ENCODE data around the gene DAB2. TPM values are rescaled to one million over a fixed set of nuclear protein-coding genes. Genes with fewer than 3 reads are reported as not detected.

The DAB2 gene
- total and polyA plus RNA-seq, 2 of the 8 experiments (the other 6 are each of a cell fraction or from before 2014, with no cell fraction given) = 2.6 to 4.9 TPM

GRCh38 chr5:39464088-39464487 is 39.3 kb upstream of the DAB2 start (continued):
- no peak for TF ChIP-seq BACH1 (IDR thresholded peaks at IDR 0.05; ENCODE audit: low read length)
- TF ChIP-seq RBBP5 (IDR thresholded peaks at IDR 0.05; ENCODE audit: borderline replicate concordance, low read depth, low read length) = no peak
- no peak for TF ChIP-seq CBX5 (IDR thresholded peaks at IDR 0.05; ENCODE audit: low read depth, low read length)
